ENCODE measurements around the gene MAGI2. TPM values are rescaled to one million over a fixed set of nuclear protein-coding genes. Genes with fewer than 3 reads are reported as not detected.

MAGI2 gene
- total RNA-seq, 1 experiment from 2014 or later: 0.52 TPM

- intact Hi-C loops (cut with micrococcal nuclease; ENCODE audit: unreplicated experiment): no loop called here
- no peak overlapping the region for H3K4me3 Mint-ChIP-seq (ENCODE audit: low read depth, unreplicated experiment)
- no peak overlapping the region for H3K27ac Mint-ChIP-seq (ENCODE audit: unreplicated experiment)
- H3K4me1 Mint-ChIP-seq (ENCODE audit: low read depth, unreplicated experiment): no peaks in the 10 kb centered on the region
- CTCF ChIA-PET: no interaction called here
- no peak for DNase-seq
- no peaks in the 10 kb centered on the region for H3K9me3 Mint-ChIP-seq (ENCODE audit: low read depth, unreplicated experiment)
- peaks cover 16% of the 10 kb centered on the region for H3K36me3 Mint-ChIP-seq (ENCODE audit: insufficient read depth, unreplicated experiment)
- no peaks in the 10 kb centered on the region for H3K27me3 Mint-ChIP-seq (ENCODE audit: unreplicated experiment)
- no TSS peak for BruUV-seq (replicated peaks)
- TF ChIP-seq CTCF (IDR thresholded peaks at IDR 0.05; ENCODE audit: unreplicated experiment): no peak
Observed at GRCh38 chr7:78022165-78022564, 1431.3 kb downstream of the MAGI2 start.

GRCh38 chr7:78020874-78021249 is 1432.6 kb downstream of the MAGI2 start:
- no TSS peak for BruUV-seq (replicated peaks)
- Mint-ChIP-seq H3K36me3 (ENCODE audit: insufficient read depth, unreplicated experiment) (peaks cover 16% of the 10 kb centered on the region), H3K27ac (ENCODE audit: unreplicated experiment) (no peak overlapping the region), H3K27me3 (ENCODE audit: unreplicated experiment) (no peaks in the 10 kb centered on the region), H3K9me3 (ENCODE audit: low read depth, unreplicated experiment) (no peaks in the 10 kb centered on the region), H3K4me3 (ENCODE audit: low read depth, unreplicated experiment) (peak overlapping the region; percentile 69), H3K4me1 (ENCODE audit: low read depth, unreplicated experiment) (no peaks in the 10 kb centered on the region)
- CTCF ChIA-PET: interaction anchor here (0.7 to 1.6 kb wide), 4 partner anchors 16 to 88 kb away, joined by 4 read pairs; no protein-coding TSS in a partner anchor
- no peak for DNase-seq
- intact Hi-C loops (cut with micrococcal nuclease; ENCODE audit: unreplicated experiment): no loop called here
- no peak for TF ChIP-seq CTCF (IDR thresholded peaks at IDR 0.05; ENCODE audit: unreplicated experiment)

- intact Hi-C loops (cut with micrococcal nuclease; ENCODE audit: unreplicated experiment): no loop called here
- no peaks in the 10 kb centered on the region for H3K4me1 Mint-ChIP-seq (ENCODE audit: low read depth, unreplicated experiment)
Observed at GRCh38 chr7:78020136-78020873, 1433.2 kb downstream of the MAGI2 start.

GRCh38 chr7:78019447-78020135 is 1433.9 kb downstream of the MAGI2 start:
- BruUV-seq (replicated peaks): no TSS peak
- Mint-ChIP-seq H3K4me1 (ENCODE audit: low read depth, unreplicated experiment) (no peaks in the 10 kb centered on the region), H3K27me3 (ENCODE audit: unreplicated experiment) (no peaks in the 10 kb centered on the region), H3K4me3 (ENCODE audit: low read depth, unreplicated experiment) (peak overlapping the region; percentile 69), H3K36me3 (ENCODE audit: insufficient read depth, unreplicated experiment) (peaks cover 16% of the 10 kb centered on the region), H3K27ac (ENCODE audit: unreplicated experiment) (peak overlapping the region; percentile 50), H3K9me3 (ENCODE audit: low read depth, unreplicated experiment) (no peaks in the 10 kb centered on the region)
- intact Hi-C loops (cut with micrococcal nuclease; ENCODE audit: unreplicated experiment): no loop called here
- CTCF ChIA-PET: interaction anchor here (0.7 to 1.6 kb wide), 4 partner anchors 17 to 207 kb away, joined by 3 to 4 read pairs (median 4); no protein-coding TSS in a partner anchor
- no peak for TF ChIP-seq CTCF (IDR thresholded peaks at IDR 0.05; ENCODE audit: unreplicated experiment)
- DNase-seq: peak; percentile 78

More at GRCh38 chr7:78020136-78020873, 1433.2 kb downstream of the MAGI2 start:
- Mint-ChIP-seq H3K27me3 (ENCODE audit: unreplicated experiment) (no peaks in the 10 kb centered on the region), H3K36me3 (ENCODE audit: insufficient read depth, unreplicated experiment) (peaks cover 16% of the 10 kb centered on the region), H3K27ac (ENCODE audit: unreplicated experiment) (peak overlapping the region; percentile 50), H3K9me3 (ENCODE audit: low read depth, unreplicated experiment) (no peaks in the 10 kb centered on the region), H3K4me3 (ENCODE audit: low read depth, unreplicated experiment) (peak overlapping the region; percentile 69)
- BruUV-seq (replicated peaks): no TSS peak
- CTCF ChIA-PET: interaction anchor here (0.7 to 1.6 kb wide), 6 partner anchors 16 to 206 kb away, joined by 3 to 4 read pairs (median 4); no protein-coding TSS in a partner anchor
- peak; percentile 39 for TF ChIP-seq CTCF (IDR thresholded peaks at IDR 0.05; ENCODE audit: unreplicated experiment)
- peak; percentile 45 for DNase-seq
